GM19328 (cell line): ENCODE results near the gene PSG2.
"Not testable (repeated sequence)": the region's sequence is repeated elsewhere in the genome, so short reads cannot be mapped to it uniquely, and the experiment has no call there.

Experiments
- ATAC-seq: cut with Tn5 transposase; IDR thresholded peaks from one replicate; pipeline ENCODE4 v1.9.1; 2021; ENCODE audit warnings: mild to moderate bottlenecking, moderate library complexity; ENCODE audit not compliant: unreplicated experiment

PSG2 gene

GRCh38 chr19:43083721-43084120, 1.2 kb upstream of the PSG2 start:
- not testable (repeated sequence) for ATAC-seq

GRCh38 chr19:43078311-43078710, 4.2 kb downstream of the PSG2 start:
- no peak for ATAC-seq

DNA sequence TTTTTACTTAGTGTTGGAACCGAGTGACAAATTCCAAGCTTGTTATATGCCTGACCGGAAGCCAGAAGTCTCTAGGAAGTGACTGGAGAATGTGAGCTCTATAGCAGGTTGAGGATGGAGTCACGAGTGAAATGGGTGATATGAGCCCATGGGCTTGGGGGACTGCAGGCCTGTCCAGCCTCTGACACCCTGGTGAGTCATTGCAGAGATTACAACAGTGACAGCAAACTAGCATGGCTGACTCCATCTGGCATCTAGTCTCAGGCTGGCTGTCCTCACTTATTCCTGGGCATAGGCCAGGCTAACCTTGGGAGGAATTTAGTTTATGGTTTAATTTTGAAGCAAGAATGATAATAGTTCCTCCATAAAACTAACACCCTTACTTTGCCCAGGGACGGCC, 4.6 kb downstream of the PSG2 start:
- ATAC-seq, result not testable (repeated sequence)

- not testable (repeated sequence) for ATAC-seq
These were observed 20.1 kb downstream of the PSG2 start for GRCh38 chr19:43062418-43062817.

DNA sequence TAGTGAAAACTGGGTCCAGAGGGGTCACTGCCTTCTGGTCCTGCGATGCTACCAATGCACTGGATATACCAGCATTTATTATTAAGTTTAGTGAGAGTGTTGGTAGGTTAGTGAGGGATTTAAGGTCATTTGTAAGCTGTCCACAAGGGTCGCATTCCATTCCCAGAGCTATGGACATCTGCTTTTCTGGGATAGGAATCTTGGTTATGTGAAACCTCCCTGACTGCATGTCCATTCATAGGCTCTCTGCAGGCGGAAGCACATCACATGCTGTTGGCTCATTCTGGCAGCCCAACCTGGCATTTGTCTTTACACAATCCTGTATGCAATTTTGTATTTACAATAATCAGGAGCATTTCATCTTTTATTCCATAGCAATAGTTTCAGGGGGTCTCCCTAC, 21.2 kb downstream of the PSG2 start:
- ATAC-seq, result not testable (repeated sequence)

DNA sequence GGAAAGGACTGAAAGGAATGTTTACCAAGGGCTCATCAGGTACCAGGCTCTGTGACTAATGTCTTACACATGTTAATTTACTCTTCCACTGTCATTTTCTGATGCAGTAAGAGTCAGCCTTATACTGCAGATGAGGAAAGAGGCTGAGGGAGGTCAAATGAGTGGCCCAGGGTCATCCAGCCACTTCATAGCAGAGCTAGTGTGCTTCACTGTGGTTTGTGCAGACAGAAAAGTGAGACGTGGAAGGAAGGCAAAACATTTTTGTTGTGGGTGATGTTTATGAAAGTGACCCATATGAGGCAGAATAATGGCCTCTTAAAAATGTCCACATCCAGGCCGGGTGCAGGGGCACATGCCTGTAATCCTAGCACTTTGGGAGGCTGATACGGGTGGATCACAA, 22.2 kb downstream of the PSG2 start:
- ATAC-seq, result not testable (repeated sequence)

GRCh38 chr19:43059482-43059881, 23.0 kb downstream of the PSG2 start:
- not testable (repeated sequence) for ATAC-seq

DNA sequence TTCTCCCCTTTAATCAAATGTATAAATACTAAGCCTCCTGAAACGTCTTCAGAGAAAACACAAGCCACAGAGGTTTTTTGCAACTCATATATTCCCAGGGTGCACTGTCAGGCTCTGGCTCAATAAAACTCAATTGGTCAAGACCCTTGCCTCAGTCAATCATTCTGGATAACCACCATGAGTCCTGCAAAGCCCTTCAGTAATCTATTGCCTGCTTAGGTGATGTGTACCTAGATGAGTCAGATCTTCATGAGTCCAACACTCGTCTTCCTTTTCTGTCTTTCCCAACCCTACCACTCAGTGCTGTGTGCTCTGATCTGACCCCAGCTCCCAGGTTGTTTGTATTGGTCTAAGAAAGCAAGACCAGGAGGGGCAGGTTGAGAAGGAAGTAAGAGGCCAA, 24.1 kb downstream of the PSG2 start:
- not testable (repeated sequence) for ATAC-seq

GRCh38 chr19:43047966-43048365, 34.5 kb downstream of the PSG2 start:
- not testable (repeated sequence) for ATAC-seq

GRCh38 chr19:43046578-43046977, 35.9 kb downstream of the PSG2 start:
- ATAC-seq, result not testable (repeated sequence)

DNA sequence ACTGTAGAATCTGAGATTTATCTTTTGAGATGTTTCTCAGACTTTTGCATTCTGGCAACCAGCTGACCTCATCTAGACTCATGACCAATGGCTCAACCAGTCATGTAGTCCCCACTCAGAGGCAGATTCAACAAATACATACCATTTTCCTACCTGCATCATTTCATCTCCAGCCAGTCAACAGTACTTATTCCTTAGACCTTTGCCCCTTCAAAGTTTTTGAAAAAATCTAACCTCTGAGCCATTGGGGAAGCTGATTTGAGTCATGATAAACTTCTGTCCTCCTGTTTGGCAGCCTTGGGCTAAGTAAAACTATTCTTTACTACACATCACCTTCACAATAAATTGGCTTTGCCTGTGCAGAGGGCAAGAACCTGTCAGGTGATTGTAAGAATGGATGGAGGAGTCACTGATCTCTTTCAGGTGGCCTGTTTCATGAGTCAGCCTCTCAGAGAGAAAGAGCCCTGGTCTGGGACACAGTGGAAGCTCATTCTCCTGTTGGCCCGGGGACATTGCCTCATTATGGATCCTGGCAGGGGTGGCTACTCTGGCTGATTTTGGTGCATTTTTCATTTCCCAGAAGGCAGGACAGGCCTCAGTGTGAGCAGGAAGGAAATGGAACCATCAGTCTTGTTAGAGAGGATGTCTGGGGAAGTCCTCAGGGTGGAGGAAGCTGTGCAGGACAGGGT, 38.9 kb downstream of the PSG2 start:
- ATAC-seq, result not testable (repeated sequence)

- ATAC-seq, result not testable (repeated sequence)
These were observed 50.9 kb downstream of the PSG2 start for GRCh38 chr19:43031645-43032044.

DNA sequence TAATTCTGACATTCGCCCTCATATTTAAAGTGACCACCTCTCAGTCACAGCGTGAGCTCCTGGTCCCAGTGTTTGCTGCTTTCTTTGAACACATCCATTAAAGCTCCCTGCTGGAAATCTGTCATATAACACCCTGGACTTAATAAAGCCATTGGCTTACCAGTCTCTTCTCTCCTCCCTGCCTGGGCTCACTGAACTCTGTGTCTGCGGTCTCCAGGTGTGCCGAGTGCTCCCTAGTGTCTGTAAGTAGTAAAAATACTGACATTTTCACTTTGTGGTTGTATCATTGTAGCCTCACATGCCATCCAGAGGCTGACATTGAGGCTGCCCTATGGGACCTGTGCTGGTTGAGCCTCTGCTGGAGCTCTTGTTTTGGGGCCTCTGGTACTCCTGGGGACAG, 53.6 kb downstream of the PSG2 start:
- no peak for ATAC-seq

DNA sequence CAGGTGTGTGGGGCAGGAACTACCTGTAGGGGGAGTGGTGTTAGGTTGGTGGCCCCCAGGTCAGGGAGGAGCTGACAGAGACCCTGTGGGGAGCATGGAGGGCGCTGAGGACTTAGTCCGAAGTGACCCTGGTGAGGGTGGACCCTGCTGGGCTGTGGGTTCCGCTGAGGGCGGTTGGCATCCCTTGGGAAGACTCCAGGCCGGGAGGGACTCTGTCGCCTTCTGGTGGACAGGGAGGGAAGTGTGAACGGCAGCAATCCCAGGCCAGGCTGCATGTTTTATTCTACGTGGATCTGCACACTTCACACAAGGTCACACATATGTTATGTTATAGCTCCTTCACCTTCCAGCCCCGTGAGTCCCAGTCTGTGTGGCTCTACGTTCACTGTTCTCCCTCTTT, 54.5 kb downstream of the PSG2 start:
- not testable (repeated sequence) for ATAC-seq

- not testable (repeated sequence) for ATAC-seq
These were observed 55.4 kb downstream of the PSG2 start for GRCh38 chr19:43027061-43027460.

DNA sequence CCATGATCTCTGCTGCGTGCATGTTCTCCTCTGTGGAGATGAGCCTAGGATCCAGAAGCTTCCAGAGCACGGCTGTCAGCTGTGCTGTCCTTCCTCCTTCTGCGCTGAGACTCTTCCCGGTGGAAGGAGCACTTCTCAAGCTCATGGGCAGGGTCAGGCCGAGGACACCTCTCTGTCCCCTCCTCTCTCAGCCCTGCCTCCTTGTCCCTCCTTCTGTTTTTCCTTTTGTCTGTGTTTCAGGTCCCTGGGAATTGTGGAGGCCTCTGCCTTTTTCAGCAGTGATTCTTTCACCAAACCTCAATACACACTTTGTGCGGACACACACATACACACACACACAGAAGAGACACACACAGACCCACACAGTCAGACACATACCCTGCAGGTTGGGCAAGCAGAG, 56.1 kb downstream of the PSG2 start, which contains the start of gene PSG11:
Gene PSG11 (minus strand): TSS at position 101 of the 400 bp plus-strand sequence. CDS start 97 bp downstream, at position 4.
- ATAC-seq, result not testable (repeated sequence)

DNA sequence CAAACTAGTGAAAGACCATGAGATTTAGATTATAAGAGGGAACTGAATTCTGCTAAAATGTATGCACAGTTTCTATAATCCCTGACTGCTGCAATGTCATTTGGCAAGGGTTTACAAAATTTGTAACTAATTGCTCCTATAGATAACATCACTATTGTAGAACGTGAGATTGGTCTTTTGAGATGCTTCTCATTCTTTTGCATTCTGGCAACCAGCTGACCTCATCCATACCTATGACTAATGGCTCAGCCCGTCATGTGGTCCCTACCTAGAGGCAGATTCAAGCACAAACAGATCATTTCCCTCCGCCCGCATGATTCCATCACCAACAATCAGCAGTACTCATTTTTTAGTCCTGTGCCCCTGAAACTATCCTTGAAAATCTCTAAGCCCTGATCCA, 60.4 kb downstream of the PSG2 start:
- not testable (repeated sequence) for ATAC-seq

DNA sequence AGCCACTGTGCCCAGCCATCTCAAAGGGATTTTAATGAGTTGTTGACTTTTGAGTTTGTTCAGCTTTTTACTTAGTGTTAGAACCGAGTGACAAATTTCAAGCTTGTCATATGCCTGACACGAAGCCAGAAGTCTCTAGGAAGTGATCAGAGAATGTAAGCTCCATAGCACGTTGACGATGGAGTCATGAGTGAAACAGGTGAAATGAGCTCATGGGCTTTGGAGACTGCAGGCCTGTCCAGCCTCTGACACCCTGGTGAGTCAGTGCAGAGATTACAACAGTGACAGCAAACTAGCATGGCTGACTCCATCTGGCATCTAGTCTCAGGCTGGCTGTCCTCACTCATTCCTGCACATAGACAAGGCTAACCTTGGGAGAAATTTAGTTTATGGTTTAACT, 60.9 kb downstream of the PSG2 start:
- not testable (repeated sequence) for ATAC-seq

GRCh38 chr19:43019588-43019987, 62.9 kb downstream of the PSG2 start:
- ATAC-seq, result not testable (repeated sequence)
